Stimulated activated naive B cell treated with anti-CD40 and anti-IgM and Interleukin-4, amounts not matched to agents 10 μg/mL and 1 μg/mL and 100 μg/mL, for 72 hours (primary cell): Measurements from ENCODE around the gene GHRH.

Source experiments
- ATAC-seq, 2 donors: fragments of 150-1000 bp; cut with Tn5 transposase; replicated peaks; 2 replicates each; pipeline ENCODE4 v1.10.0; 2021; ENCODE audit warnings: moderate library complexity in 1 of 2
- DNase-seq: peaks from one replicate; pipeline ENCODE4 v3.0.0; 2021
- H3K27ac Mint-ChIP-seq: one replicate; pipeline ENCODE4 v1.8.0; 2022; ENCODE audit warnings: mild to moderate bottlenecking, mixed read lengths
- H3K27me3 Mint-ChIP-seq, 2 donors: one replicate each; pipeline ENCODE4 v1.8.0; 2022; ENCODE audit warnings: mixed read lengths in 2 of 2
- H3K36me3 Mint-ChIP-seq, 2 donors: one replicate each; pipeline ENCODE4 v1.8.0; 2022; ENCODE audit warnings: mixed read lengths in 2 of 2, mild to moderate bottlenecking in 1 of 2
- H3K4me1 Mint-ChIP-seq, 2 donors: one replicate each; pipeline ENCODE4 v1.8.0; 2022; ENCODE audit warnings: mixed read lengths in 2 of 2, mild to moderate bottlenecking in 1 of 2
- H3K4me3 Mint-ChIP-seq, 2 donors: one replicate each; pipeline ENCODE4 v1.8.0; 2022; ENCODE audit warnings: mild to moderate bottlenecking in 2 of 2, mixed read lengths in 2 of 2, moderate library complexity in 1 of 2
- H3K9me3 Mint-ChIP-seq, 2 donors: one replicate each; pipeline ENCODE4 v1.8.0; 2022; ENCODE audit warnings: mixed read lengths in 2 of 2, mild to moderate bottlenecking in 1 of 2

The GHRH gene

GRCh38 chr20:37297066-37297736, 35.6 kb upstream of the GHRH start:
- peaks cover 4 to 5% of the 10 kb centered on the region in 2 donors for H3K9me3 Mint-ChIP-seq
- peaks cover 35 to 54% of the 10 kb centered on the region in 2 donors for H3K4me1 Mint-ChIP-seq
- DNase-seq (no peak), ATAC-seq (no peak)
- H3K27ac Mint-ChIP-seq = no peak overlapping the region
- H3K4me3 Mint-ChIP-seq = no peak overlapping the region
- H3K36me3 Mint-ChIP-seq = peaks cover 48 to 60% of the 10 kb centered on the region in 2 donors
- H3K27me3 Mint-ChIP-seq = no peaks in the 10 kb centered on the region

DNA sequence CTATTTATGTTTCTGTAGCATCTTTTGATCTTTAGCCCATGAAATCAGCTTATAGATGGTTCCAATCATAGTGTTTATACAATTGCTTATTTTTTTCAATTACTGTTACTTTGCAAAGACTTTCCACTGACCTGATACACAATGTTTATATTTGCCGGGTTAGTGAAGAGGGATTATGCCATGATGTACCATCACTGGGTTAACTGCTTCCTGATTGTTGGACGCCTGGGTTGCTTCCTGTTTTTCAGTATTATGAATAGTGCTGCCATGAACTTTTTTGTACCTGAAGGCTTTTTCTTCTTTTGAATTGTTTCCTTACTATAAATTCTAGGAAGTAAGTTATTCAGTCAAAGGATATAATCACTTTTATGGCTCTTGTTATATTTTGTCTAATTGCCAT, 34.8 kb upstream of the GHRH start:
- no peak overlapping the region for H3K4me3 Mint-ChIP-seq
- no peaks in the 10 kb centered on the region for H3K27me3 Mint-ChIP-seq
- ATAC-seq (no peak), DNase-seq (no peak)
- H3K36me3 Mint-ChIP-seq = peaks cover 49 to 60% of the 10 kb centered on the region in 2 donors
- H3K4me1 Mint-ChIP-seq = peaks cover 38 to 53% of the 10 kb centered on the region in 2 donors
- H3K27ac Mint-ChIP-seq = no peak overlapping the region
- H3K9me3 Mint-ChIP-seq = peaks cover 4 to 5% of the 10 kb centered on the region in 2 donors

DNA sequence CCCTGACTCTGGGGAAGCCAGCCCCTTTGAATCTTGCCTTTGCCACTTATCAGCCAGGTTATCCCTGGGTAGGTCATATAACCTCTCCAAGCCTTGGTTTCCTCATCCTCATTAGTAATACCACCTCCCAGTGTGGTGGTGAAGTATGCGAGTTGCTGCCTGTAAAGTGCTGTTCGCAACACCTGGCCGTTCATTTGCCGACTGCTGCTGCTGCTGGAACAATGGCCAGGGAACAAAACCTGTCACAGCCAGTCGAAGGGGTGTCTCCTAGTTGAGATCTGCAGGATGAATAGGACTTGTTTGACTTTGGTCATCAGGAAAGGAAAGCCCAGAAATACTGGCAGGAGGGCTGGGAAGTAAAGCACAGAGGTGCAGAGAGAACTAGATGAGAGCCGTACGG, 34.0 kb upstream of the GHRH start:
- ATAC-seq (no peak), DNase-seq (no peak)
- Mint-ChIP-seq H3K36me3 (peaks cover 46 to 58% of the 10 kb centered on the region in 2 donors), H3K27me3 (no peaks in the 10 kb centered on the region), H3K4me3 (no peak overlapping the region), H3K27ac (no peak overlapping the region), H3K4me1 (peaks cover 40 to 56% of the 10 kb centered on the region in 2 donors), H3K9me3 (peaks cover 4 to 5% of the 10 kb centered on the region in 2 donors)

GRCh38 chr20:37295001-37295400, 33.4 kb upstream of the GHRH start:
- Mint-ChIP-seq H3K27me3 (no peaks in the 10 kb centered on the region), H3K36me3 (peaks cover 40 to 52% of the 10 kb centered on the region in 2 donors), H3K27ac (no peak overlapping the region), H3K4me3 (no peak overlapping the region), H3K4me1 (peaks cover 37 to 56% of the 10 kb centered on the region in 2 donors), H3K9me3 (peaks cover 4 to 5% of the 10 kb centered on the region in 2 donors)
- DNase-seq = no peak
- no peak for ATAC-seq

- Mint-ChIP-seq H3K9me3 (peaks cover 4 to 5% of the 10 kb centered on the region in 2 donors), H3K4me3 (no peak overlapping the region), H3K36me3 (peaks cover 37 to 47% of the 10 kb centered on the region in 2 donors), H3K27ac (peak overlapping the region; percentile 5), H3K27me3 (no peaks in the 10 kb centered on the region), H3K4me1 (peaks cover 34 to 56% of the 10 kb centered on the region in 2 donors)
- no peak for DNase-seq
- no peak for ATAC-seq
Observed at GRCh38 chr20:37294262-37294981, 32.8 kb upstream of the GHRH start.

- H3K4me1 Mint-ChIP-seq = peaks cover 37 to 59% of the 10 kb centered on the region in 2 donors
- H3K27ac Mint-ChIP-seq = no peak overlapping the region
- ATAC-seq = no peak
- no peak for DNase-seq
- H3K4me3 Mint-ChIP-seq = no peak overlapping the region
- peaks cover 36 to 45% of the 10 kb centered on the region in 2 donors for H3K36me3 Mint-ChIP-seq
- H3K27me3 Mint-ChIP-seq = no peaks in the 10 kb centered on the region
- H3K9me3 Mint-ChIP-seq = peaks cover 4 to 5% of the 10 kb centered on the region in 2 donors
Observed at GRCh38 chr20:37293301-37293943, 31.8 kb upstream of the GHRH start.

- H3K9me3 Mint-ChIP-seq = peaks cover 4 to 5% of the 10 kb centered on the region in 2 donors
- DNase-seq (no peak), ATAC-seq (no peak)
- peak overlapping the region; percentile 81 for H3K27ac Mint-ChIP-seq
- peak overlapping the region; percentile 56 to 76 for H3K4me3 Mint-ChIP-seq
- H3K36me3 Mint-ChIP-seq = peaks cover 32 to 37% of the 10 kb centered on the region in 2 donors
- peaks cover 39 to 58% of the 10 kb centered on the region in 2 donors for H3K4me1 Mint-ChIP-seq
- H3K27me3 Mint-ChIP-seq = no peaks in the 10 kb centered on the region
Observed at GRCh38 chr20:37291724-37292126, 30.1 kb upstream of the GHRH start.

- peak overlapping the region; percentile 99 for H3K27ac Mint-ChIP-seq
- peak overlapping the region; percentile 91 to 95 for H3K4me3 Mint-ChIP-seq
- peaks cover 32% of the 10 kb centered on the region in 2 donors for H3K36me3 Mint-ChIP-seq
- H3K4me1 Mint-ChIP-seq = peaks cover 32 to 43% of the 10 kb centered on the region in 2 donors
- H3K9me3 Mint-ChIP-seq = peaks cover 4 to 5% of the 10 kb centered on the region in 2 donors
- DNase-seq = no peak
- no peak for ATAC-seq
- H3K27me3 Mint-ChIP-seq = no peaks in the 10 kb centered on the region
Observed at GRCh38 chr20:37290158-37290810, 28.7 kb upstream of the GHRH start.

- H3K27me3 Mint-ChIP-seq = no peaks in the 10 kb centered on the region
- ATAC-seq (no peak), DNase-seq (no peak)
- peaks cover 18 to 24% of the 10 kb centered on the region in 2 donors for H3K4me1 Mint-ChIP-seq
- H3K4me3 Mint-ChIP-seq = no peak overlapping the region
- H3K27ac Mint-ChIP-seq = no peak overlapping the region
- H3K36me3 Mint-ChIP-seq = peaks cover 16 to 19% of the 10 kb centered on the region in 2 donors
- H3K9me3 Mint-ChIP-seq = peaks cover 0 to 2% of the 10 kb centered on the region in 2 donors
Observed at GRCh38 chr20:37288091-37288490, 26.5 kb upstream of the GHRH start.

- Mint-ChIP-seq H3K4me1 (peaks cover 7 to 8% of the 10 kb centered on the region in 2 donors), H3K36me3 (peaks cover 0 to 2% of the 10 kb centered on the region in 2 donors), H3K27me3 (no peaks in the 10 kb centered on the region), H3K27ac (no peak overlapping the region), H3K9me3 (no peaks in the 10 kb centered on the region), H3K4me3 (no peak overlapping the region)
- DNase-seq (no peak), ATAC-seq (no peak)
Observed at GRCh38 chr20:37285664-37286374, 24.2 kb upstream of the GHRH start.

DNA sequence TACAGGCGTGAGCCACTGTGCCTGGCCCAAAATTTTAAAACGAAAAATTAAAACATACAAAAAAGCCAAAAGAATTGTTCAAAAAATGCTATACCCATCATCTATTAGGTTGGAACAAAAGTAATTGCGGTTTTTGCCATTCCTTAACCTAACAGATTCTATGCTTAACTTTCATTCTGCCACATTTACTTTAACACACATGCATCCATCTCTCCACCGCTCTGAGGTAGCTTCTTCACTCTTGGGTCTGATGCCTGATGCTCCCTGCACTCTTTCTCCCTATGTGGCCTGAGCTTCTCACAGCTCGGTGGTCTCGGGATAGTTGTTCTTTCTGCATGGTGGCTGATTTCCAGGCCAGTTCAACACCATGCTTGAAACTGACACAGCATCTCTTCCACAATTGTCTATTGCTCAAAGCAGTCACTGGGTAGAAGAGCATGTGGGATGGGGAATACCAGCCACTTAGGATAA, 23.1 kb upstream of the GHRH start:
- peaks cover 0 to 2% of the 10 kb centered on the region in 2 donors for H3K36me3 Mint-ChIP-seq
- DNase-seq (no peak), ATAC-seq (no peak)
- H3K27me3 Mint-ChIP-seq = no peaks in the 10 kb centered on the region
- H3K4me3 Mint-ChIP-seq = no peak overlapping the region
- peaks cover 7 to 8% of the 10 kb centered on the region in 2 donors for H3K4me1 Mint-ChIP-seq
- H3K9me3 Mint-ChIP-seq = no peaks in the 10 kb centered on the region
- no peak overlapping the region for H3K27ac Mint-ChIP-seq

GRCh38 chr20:37283530-37284195, 22.0 kb upstream of the GHRH start:
- Mint-ChIP-seq H3K27ac (no peak overlapping the region), H3K4me1 (peaks cover 6 to 8% of the 10 kb centered on the region in 2 donors), H3K27me3 (no peaks in the 10 kb centered on the region), H3K9me3 (no peaks in the 10 kb centered on the region), H3K4me3 (no peak overlapping the region), H3K36me3 (no peaks in the 10 kb centered on the region)
- no peak for DNase-seq
- ATAC-seq = no peak

GRCh38 chr20:37282556-37282955, 20.9 kb upstream of the GHRH start:
- Mint-ChIP-seq H3K27me3 (no peaks in the 10 kb centered on the region), H3K9me3 (no peaks in the 10 kb centered on the region), H3K4me3 (no peak overlapping the region), H3K36me3 (no peaks in the 10 kb centered on the region), H3K27ac (no peak overlapping the region), H3K4me1 (no peaks in the 10 kb centered on the region)
- ATAC-seq (no peak), DNase-seq (no peak)
